ENCODE data around the gene ABI3BP. TPM values are rescaled to one million over a fixed set of nuclear protein-coding genes. Genes with fewer than 3 reads are reported as not detected.

The ABI3BP gene
- total RNA-seq, 1 experiment from 2014 or later, result 0.58 TPM

DNA sequence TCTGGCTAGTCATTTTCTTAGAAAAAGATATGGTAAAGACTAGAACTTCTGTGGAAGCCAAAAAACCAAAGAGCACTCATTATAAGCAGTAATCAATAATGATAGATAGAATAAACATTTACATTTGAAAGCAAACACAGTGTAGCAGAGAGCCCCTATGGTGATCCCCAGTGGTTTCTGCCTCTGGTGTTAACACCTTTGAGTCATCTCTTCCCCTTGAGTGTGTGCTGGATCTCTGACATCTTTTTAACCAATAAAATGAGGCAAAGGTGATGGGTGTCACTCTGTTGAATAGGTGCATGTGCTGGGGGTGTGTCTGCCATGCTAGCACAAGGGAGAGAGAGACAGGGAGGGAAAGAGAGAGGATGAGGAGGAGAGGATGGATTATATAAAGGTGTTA, 162.3 kb downstream of the ABI3BP start:
- in situ Hi-C loops (cut with HindIII; ENCODE audit: low pct_unique_long_range_greater_than_20kb, low sequenced_read_pairs), result no loop called here
- no peak for DNase-seq (ENCODE audit: low read depth, low spot score)

DNA sequence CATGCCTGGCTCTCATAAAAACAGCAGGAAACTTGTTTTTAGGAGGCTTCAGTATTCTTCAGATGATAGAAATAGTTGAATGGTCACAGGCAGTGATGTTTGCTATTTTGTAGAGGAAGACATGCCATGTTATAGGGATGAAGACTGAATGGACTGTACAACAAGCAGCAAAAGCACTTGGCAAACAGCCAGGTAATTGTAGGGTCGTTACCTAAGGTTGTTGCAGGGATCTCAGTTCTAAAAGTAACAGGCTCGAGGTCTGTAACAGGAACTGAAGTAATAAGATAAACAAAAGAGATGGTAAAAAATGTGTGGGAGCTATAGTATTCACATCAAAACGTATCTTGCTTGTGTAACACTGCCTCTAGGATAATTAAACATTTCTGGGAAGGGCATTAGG, 167.6 kb downstream of the ABI3BP start:
- in situ Hi-C loops (cut with HindIII; ENCODE audit: low pct_unique_long_range_greater_than_20kb, low sequenced_read_pairs), result no loop called here
- no peak for DNase-seq (ENCODE audit: low read depth, low spot score)

GRCh38 chr3:100815583-100815982, 177.6 kb downstream of the ABI3BP start:
- in situ Hi-C loops (cut with HindIII; ENCODE audit: low pct_unique_long_range_greater_than_20kb, low sequenced_read_pairs), result no loop called here
- DNase-seq (ENCODE audit: low read depth, low spot score), result no peak

DNA sequence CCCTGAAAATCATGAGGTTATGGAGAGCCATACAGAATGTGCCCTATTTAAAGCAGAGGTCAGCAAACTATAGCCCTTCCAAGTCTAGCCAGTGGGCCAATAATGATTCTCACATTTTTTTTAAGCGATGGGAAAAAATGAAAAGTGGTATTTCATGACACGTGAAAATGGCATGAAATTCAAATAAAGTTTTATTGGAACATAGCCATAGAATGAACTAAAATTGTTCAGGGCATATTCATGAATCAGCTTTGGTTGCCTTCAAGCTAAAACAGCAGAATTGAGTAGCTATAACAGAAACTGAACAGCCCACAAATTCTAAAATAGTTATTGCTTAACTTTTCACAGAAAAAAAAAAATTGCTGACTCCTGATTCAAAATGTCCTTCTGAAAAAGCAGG, 179.4 kb downstream of the ABI3BP start:
- DNase-seq (ENCODE audit: low read depth, low spot score), result no peak
- in situ Hi-C loops (cut with HindIII; ENCODE audit: low pct_unique_long_range_greater_than_20kb, low sequenced_read_pairs), result no loop called here

DNA sequence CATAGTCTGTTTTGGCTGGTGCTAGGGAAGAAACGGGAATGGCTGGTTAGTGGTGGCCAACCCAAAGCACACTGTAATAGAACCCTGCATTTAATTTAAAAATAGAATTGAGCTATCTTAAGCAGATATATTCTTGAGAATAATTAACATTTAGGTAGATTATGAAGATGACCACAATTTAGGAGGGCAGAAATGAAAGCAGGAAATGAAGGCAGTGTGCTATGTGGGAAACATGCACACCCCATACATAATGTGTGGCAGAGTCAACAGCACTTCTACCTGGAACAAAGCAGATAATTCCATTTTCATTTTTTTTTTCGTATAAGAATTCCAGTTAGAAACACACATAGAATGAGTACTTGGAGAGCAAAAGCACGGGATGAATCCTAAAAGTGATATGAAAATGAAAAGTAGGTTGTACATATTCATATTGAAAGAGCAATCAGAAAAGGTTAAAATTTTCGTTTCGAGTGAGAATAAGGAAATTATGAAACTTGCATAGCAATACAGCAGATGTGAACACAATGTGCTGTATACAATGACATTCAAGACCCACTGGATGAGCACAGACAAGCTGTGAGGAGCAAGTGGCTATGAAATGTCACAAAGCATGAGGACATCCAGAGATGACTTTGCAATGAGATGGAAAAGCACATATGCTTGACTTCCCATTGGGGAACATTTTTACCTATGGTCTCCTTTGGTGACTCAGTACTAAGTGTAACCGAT, 181.3 kb downstream of the ABI3BP start:
- in situ Hi-C loops (cut with HindIII; ENCODE audit: low pct_unique_long_range_greater_than_20kb, low sequenced_read_pairs), result no loop called here
- DNase-seq (ENCODE audit: low read depth, low spot score), result no peak

DNA sequence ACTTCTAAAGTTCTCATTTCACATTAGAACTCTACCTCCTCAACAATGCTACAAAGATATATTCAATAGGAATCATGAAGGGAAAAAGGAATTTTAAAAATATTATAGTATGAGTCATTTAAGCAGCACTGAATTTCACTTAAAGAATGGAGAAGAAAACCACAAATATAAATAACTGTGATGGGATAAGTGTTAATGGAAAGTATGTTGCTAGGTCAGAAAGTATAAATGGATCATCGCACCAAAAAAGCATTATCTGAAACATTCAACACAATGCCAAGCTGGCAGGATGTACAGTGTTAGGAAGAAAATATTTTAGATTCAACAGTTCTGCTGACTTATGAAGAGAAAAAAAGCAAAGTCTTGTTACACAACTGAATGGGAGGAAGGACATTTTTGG, 182.6 kb downstream of the ABI3BP start:
- in situ Hi-C loops (cut with HindIII; ENCODE audit: low pct_unique_long_range_greater_than_20kb, low sequenced_read_pairs), result no loop called here
- DNase-seq (ENCODE audit: low read depth, low spot score), result no peak

DNA sequence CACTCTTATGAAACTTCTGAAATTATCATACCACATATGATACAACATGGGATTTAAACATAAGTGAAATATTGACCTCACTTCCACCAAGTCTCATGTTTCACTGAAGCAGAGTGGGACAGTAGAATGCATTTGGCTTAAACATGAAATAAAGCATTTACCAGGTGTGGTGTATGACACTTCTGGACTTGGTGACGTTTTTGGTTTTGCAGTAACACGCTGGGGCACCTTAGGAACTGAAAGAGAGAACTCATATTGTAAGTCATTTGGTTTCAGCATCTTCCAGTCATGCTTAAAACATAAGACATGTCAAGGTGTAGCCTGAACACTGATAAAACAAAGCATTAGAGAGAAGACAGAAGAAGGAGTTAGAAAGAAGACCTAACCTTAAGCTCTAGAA, 188.6 kb downstream of the ABI3BP start:
- in situ Hi-C loops (cut with HindIII; ENCODE audit: low pct_unique_long_range_greater_than_20kb, low sequenced_read_pairs), result no loop called here
- DNase-seq (ENCODE audit: low read depth, low spot score), result no peak

- no peak for DNase-seq (ENCODE audit: low read depth, low spot score)
- in situ Hi-C loops (cut with HindIII; ENCODE audit: low pct_unique_long_range_greater_than_20kb, low sequenced_read_pairs), result no loop called here
These were observed 189.5 kb downstream of the ABI3BP start for GRCh38 chr3:100803711-100804110.

- DNase-seq (ENCODE audit: low read depth, low spot score), result no peak
- in situ Hi-C loops (cut with HindIII; ENCODE audit: low pct_unique_long_range_greater_than_20kb, low sequenced_read_pairs), result no loop called here
These were observed 191.1 kb downstream of the ABI3BP start for GRCh38 chr3:100802126-100802525.

- in situ Hi-C loops (cut with HindIII; ENCODE audit: low pct_unique_long_range_greater_than_20kb, low sequenced_read_pairs), result no loop called here
- DNase-seq (ENCODE audit: low read depth, low spot score), result no peak
These were observed 195.2 kb downstream of the ABI3BP start for GRCh38 chr3:100798012-100798411.

GRCh38 chr3:100796556-100796955, 196.7 kb downstream of the ABI3BP start:
- DNase-seq (ENCODE audit: low read depth, low spot score), result peak; percentile 50
- in situ Hi-C loops (cut with HindIII; ENCODE audit: low pct_unique_long_range_greater_than_20kb, low sequenced_read_pairs), result no loop called here

GRCh38 chr3:100789579-100789978, 203.6 kb downstream of the ABI3BP start:
- no peak for DNase-seq (ENCODE audit: low read depth, low spot score)
- in situ Hi-C loops (cut with HindIII; ENCODE audit: low pct_unique_long_range_greater_than_20kb, low sequenced_read_pairs), result no loop called here

- in situ Hi-C loops (cut with HindIII; ENCODE audit: low pct_unique_long_range_greater_than_20kb, low sequenced_read_pairs), result no loop called here
- DNase-seq (ENCODE audit: low read depth, low spot score), result no peak
These were observed 209.6 kb downstream of the ABI3BP start for GRCh38 chr3:100783619-100784018.

GRCh38 chr3:100782906-100783305, 210.3 kb downstream of the ABI3BP start:
- DNase-seq (ENCODE audit: low read depth, low spot score), result no peak
- in situ Hi-C loops (cut with HindIII; ENCODE audit: low pct_unique_long_range_greater_than_20kb, low sequenced_read_pairs), result no loop called here

DNA sequence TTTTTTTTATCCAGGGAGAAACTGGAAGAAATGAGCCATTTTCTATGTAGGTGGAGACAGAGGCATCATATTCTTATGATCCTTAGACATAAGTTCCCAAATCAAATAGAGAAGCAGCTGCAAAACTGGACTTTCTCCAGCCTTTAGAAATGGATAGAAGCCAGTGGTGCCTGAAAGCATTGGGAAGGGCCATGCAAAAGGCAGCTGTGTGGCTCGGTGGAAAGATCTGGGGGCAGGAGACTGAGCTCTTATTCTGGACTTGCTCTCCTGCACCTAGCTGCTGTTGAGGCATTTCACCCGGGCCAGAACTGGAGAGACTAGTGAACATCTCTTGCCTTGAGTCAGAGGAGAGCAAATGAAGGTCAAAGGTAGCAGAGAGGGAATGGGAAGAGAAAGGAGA, 210.9 kb downstream of the ABI3BP start:
- in situ Hi-C loops (cut with HindIII; ENCODE audit: low pct_unique_long_range_greater_than_20kb, low sequenced_read_pairs), result no loop called here

DNA sequence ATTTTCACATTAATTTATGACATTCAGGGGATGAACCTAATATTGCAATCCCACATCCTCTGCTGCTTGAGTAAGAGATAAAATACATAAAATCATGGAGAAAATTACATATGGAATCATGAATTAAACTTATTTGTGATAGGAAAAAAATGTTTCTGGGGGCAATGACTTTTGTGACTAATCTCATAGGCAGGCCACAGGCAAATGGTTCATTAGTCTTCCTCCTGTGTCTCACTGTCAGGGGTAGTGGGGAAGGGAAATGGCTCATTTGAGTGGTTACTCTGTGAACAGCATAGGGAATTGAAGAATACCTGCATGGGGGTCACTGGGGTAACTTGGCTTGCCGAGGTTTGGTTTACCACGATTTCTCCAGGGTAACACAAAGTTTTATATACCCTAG, 211.9 kb downstream of the ABI3BP start:
- in situ Hi-C loops (cut with HindIII; ENCODE audit: low pct_unique_long_range_greater_than_20kb, low sequenced_read_pairs), result no loop called here
- no peak for DNase-seq (ENCODE audit: low read depth, low spot score)

More for the DNA sequence above, 210.9 kb downstream of the ABI3BP start:
- no peak for DNase-seq (ENCODE audit: low read depth, low spot score)

GRCh38 chr3:100780071-100780622, 213.1 kb downstream of the ABI3BP start:
- in situ Hi-C loops (cut with HindIII; ENCODE audit: low pct_unique_long_range_greater_than_20kb, low sequenced_read_pairs), result no loop called here
- DNase-seq (ENCODE audit: low read depth, low spot score), result no peak

GRCh38 chr3:100779480-100779879, 213.7 kb downstream of the ABI3BP start:
- in situ Hi-C loops (cut with HindIII; ENCODE audit: low pct_unique_long_range_greater_than_20kb, low sequenced_read_pairs), result no loop called here
- DNase-seq (ENCODE audit: low read depth, low spot score), result no peak

- in situ Hi-C loops (cut with HindIII; ENCODE audit: low pct_unique_long_range_greater_than_20kb, low sequenced_read_pairs), result no loop called here
- DNase-seq (ENCODE audit: low read depth, low spot score), result no peak
These were observed 215.9 kb downstream of the ABI3BP start for GRCh38 chr3:100777271-100777670.

Data from SK-MEL-5 (cell line).